Activated CD8-positive, alpha-beta T cell treated with anti-CD3 and anti-CD28 coated beads for 36 hours (primary cell): ENCODE results near the gene MICAL3. TPM values are rescaled to one million over a fixed set of nuclear protein-coding genes. Genes with fewer than 3 reads are reported as not detected.

Source experiments
- ATAC-seq: fragments of 200-7000 bp; cut with Tn5 transposase; one replicate; pipeline ENCODE4 v1.10.0; 2021; ENCODE audit warnings: mild to moderate bottlenecking, moderate library complexity
- CTCF ChIA-PET: fragments of 350-600 bp; sonication (Branson Sonifier 250); formaldehyde crosslinking; loops from one replicate; lab custom pipeline; 2021; ENCODE audit warnings: antibody characterized with exemption; lab: Charles Lee
- POLR2A ChIA-PET: fragments of 350-600 bp; sonication (Branson Sonifier 250); formaldehyde crosslinking; loops from one replicate; lab custom pipeline; 2021; ENCODE audit warnings: antibody characterized with exemption; lab: Charles Lee
- DNase-seq: peaks from one replicate; pipeline ENCODE4 v3.0.0-alpha.2; 2020
- H3K27ac Mint-ChIP-seq: one replicate; pipeline ENCODE4 v1.8.0; 2021; ENCODE audit warnings: mild to moderate bottlenecking, mixed read lengths
- H3K27me3 Mint-ChIP-seq: one replicate; pipeline ENCODE4 v1.8.0; 2021; ENCODE audit warnings: mixed read lengths
- H3K36me3 Mint-ChIP-seq: one replicate; pipeline ENCODE4 v1.8.0; 2021; ENCODE audit warnings: low read depth, mixed read lengths
- H3K4me1 Mint-ChIP-seq: one replicate; pipeline ENCODE4 v1.8.0; 2021; ENCODE audit warnings: low read depth, mixed read lengths
- H3K4me3 Mint-ChIP-seq: one replicate; pipeline ENCODE4 v1.8.0; 2021; ENCODE audit warnings: mild to moderate bottlenecking, moderate library complexity, mixed read lengths
- H3K9me3 Mint-ChIP-seq: one replicate; pipeline ENCODE4 v1.8.0; 2021; ENCODE audit warnings: mixed read lengths
- CTCF ChIP-seq: fragments of 200-600 bp; IDR thresholded peaks from one replicate; pipeline ENCODE4 v1.8.0; 2022; ENCODE audit warnings: antibody characterized with exemption, mild to moderate bottlenecking
- intact Hi-C: fragments of 100-400 bp; cut with micrococcal nuclease; formaldehyde crosslinking; loops from one replicate; pipeline ENCODE4 v1.10.0; 2022
- total RNA-seq, 2 experiments: library from RNA; stranded (reverse); gene quantifications; one replicate each; pipeline ENCODE4 v1.2.3, GENCODE V29; 2021

MICAL3 gene
- total RNA-seq, 2 experiments from 2014 or later: 31.6 to 32.4 TPM

GRCh38 chr22:17873116-17873515 lies 151.2 kb downstream of the MICAL3 start:
- intact Hi-C loops: no loop called here
- CTCF ChIA-PET: no interaction called here
- H3K27ac Mint-ChIP-seq: no peak overlapping the region
- POLR2A ChIA-PET: no interaction called here
- DNase-seq (no peak), ATAC-seq (no peak)
- H3K9me3 Mint-ChIP-seq: no peaks in the 10 kb centered on the region
- H3K36me3 Mint-ChIP-seq: peaks cover 1% of the 10 kb centered on the region
- H3K27me3 Mint-ChIP-seq: no peaks in the 10 kb centered on the region
- TF ChIP-seq CTCF: no peak
- H3K4me3 Mint-ChIP-seq: no peak overlapping the region
- no peaks in the 10 kb centered on the region for H3K4me1 Mint-ChIP-seq

- no peaks in the 10 kb centered on the region for H3K4me1 Mint-ChIP-seq
- TF ChIP-seq CTCF: no peak
- intact Hi-C loops: no loop called here
- no peak for DNase-seq
- H3K36me3 Mint-ChIP-seq: peaks cover 1% of the 10 kb centered on the region
- H3K4me3 Mint-ChIP-seq: no peak overlapping the region
- H3K9me3 Mint-ChIP-seq: no peaks in the 10 kb centered on the region
- ATAC-seq: no peak
- H3K27me3 Mint-ChIP-seq: no peaks in the 10 kb centered on the region
- POLR2A ChIA-PET: no interaction called here
- H3K27ac Mint-ChIP-seq: no peak overlapping the region
- CTCF ChIA-PET: interaction anchor here (0.8 kb wide), 1 partner anchor 42 kb away, joined by 3 read pairs; no protein-coding TSS in a partner anchor
Observed at GRCh38 chr22:17872471-17872870, 151.9 kb downstream of the MICAL3 start.

- H3K4me3 Mint-ChIP-seq: no peak overlapping the region
- CTCF ChIA-PET: interaction anchor here (0.8 kb wide), 1 partner anchor 41 kb away, joined by 3 read pairs; no protein-coding TSS in a partner anchor
- H3K27me3 Mint-ChIP-seq: no peaks in the 10 kb centered on the region
- TF ChIP-seq CTCF: no peak
- H3K27ac Mint-ChIP-seq: no peak overlapping the region
- ATAC-seq: no peak
- peaks cover 1% of the 10 kb centered on the region for H3K36me3 Mint-ChIP-seq
- intact Hi-C loops: no loop called here
- POLR2A ChIA-PET: interaction anchor here (1.0 kb wide), 1 partner anchor 42 kb away, joined by 3 read pairs; no protein-coding TSS in a partner anchor
- H3K9me3 Mint-ChIP-seq: no peaks in the 10 kb centered on the region
- no peaks in the 10 kb centered on the region for H3K4me1 Mint-ChIP-seq
- DNase-seq: no peak
Observed at GRCh38 chr22:17871726-17872458, 152.5 kb downstream of the MICAL3 start.

- CTCF ChIA-PET: interaction anchor here (0.8 to 1.2 kb wide), 2 partner anchors 12 to 155 kb away, joined by 3 read pairs; no protein-coding TSS in a partner anchor
- peaks cover 1% of the 10 kb centered on the region for H3K36me3 Mint-ChIP-seq
Observed at GRCh38 chr22:17870407-17870806, 154.0 kb downstream of the MICAL3 start.

More at GRCh38 chr22:17870407-17870806, 154.0 kb downstream of the MICAL3 start:
- ATAC-seq: no peak
- no peak for TF ChIP-seq CTCF
- POLR2A ChIA-PET: interaction anchor here (1.1 kb wide), 1 partner anchor 90 kb away, joined by 3 read pairs; no protein-coding TSS in a partner anchor
- Mint-ChIP-seq H3K27me3 (no peaks in the 10 kb centered on the region), H3K4me1 (no peaks in the 10 kb centered on the region), H3K9me3 (no peaks in the 10 kb centered on the region), H3K27ac (no peak overlapping the region), H3K4me3 (no peak overlapping the region)
- intact Hi-C loops: no loop called here
- no peak for DNase-seq
